ENCODE results near the gene BAX.

Gene BAX

GRCh38 chr19:48933382-48933932, 21.2 kb upstream of the BAX start, which contains the start of gene DHDH:
TSS of gene DHDH (plus strand) at chr19:48933699. CDS start at chr19:48933722, 23 bp downstream.
- peak; percentile 82 for DNase-seq

- no peak for DNase-seq
These were observed 19.8 kb upstream of the BAX start for GRCh38 chr19:48934837-48935236.

DNA sequence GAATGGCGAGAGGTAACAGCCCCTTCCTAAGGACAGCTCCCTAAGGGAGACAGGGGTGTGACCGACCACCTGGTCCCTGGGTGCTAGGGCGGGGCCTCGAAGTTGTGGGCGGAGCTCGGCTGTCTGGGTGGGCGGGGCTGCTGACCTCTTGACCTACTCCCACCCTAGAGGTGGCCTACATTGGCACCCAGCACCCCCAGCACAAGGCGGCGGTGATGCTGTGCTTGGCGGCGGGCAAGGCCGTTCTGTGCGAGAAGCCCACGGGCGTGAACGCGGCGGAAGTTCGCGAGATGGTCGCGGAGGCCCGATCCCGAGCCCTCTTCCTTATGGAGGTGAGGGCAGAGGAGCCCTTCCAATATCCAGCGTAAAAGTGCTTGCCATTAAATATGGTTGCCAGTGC, 18.8 kb upstream of the BAX start:
- no peak for DNase-seq

GRCh38 chr19:48938256-48938655, 16.4 kb upstream of the BAX start:
- DNase-seq = no peak

DNA sequence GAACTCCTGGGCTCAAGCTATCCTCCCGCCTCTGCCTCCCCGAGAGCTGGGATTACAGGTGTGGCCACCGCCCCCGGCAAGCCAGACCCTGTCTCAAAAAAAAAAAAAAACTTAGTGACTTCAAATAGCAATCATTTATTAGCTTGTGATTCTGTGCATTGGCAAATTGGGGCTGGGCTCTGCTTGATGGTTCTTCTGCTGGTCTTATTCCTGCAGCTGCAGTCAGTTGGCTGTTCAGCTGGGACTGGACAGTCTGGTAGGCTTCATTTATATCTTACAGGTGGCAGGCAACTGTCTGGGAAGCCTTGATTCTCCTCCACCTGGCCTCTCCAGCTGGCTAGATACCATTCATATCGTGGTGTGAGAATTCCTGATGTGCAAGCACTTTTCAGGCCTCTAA, 13.8 kb upstream of the BAX start:
- no peak for DNase-seq

DNA sequence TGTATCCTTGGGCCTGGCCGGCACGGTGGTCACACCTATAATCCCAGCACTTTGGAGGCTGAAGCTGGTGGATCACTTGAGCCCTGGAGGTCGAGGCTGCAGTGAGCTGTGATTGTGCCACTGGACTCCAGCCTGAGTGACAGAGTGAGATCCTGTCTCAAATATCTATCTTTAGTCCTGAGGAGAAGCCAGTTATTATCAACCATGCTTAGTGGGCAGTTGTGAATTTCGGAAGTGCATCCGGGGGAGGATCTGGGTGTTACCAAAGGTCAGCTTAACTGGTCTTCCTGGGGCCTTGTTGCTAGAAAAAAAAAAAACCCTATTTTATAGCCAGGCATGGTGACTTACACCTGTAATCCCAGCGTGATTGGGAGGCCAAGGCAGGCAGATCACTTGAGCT, 11.6 kb upstream of the BAX start:
- no peak for DNase-seq

GRCh38 chr19:48945415-48945814, 9.3 kb upstream of the BAX start:
- no peak for DNase-seq

- DNase-seq = no peak
These were observed 8.9 kb upstream of the BAX start for GRCh38 chr19:48945817-48946216.

DNA sequence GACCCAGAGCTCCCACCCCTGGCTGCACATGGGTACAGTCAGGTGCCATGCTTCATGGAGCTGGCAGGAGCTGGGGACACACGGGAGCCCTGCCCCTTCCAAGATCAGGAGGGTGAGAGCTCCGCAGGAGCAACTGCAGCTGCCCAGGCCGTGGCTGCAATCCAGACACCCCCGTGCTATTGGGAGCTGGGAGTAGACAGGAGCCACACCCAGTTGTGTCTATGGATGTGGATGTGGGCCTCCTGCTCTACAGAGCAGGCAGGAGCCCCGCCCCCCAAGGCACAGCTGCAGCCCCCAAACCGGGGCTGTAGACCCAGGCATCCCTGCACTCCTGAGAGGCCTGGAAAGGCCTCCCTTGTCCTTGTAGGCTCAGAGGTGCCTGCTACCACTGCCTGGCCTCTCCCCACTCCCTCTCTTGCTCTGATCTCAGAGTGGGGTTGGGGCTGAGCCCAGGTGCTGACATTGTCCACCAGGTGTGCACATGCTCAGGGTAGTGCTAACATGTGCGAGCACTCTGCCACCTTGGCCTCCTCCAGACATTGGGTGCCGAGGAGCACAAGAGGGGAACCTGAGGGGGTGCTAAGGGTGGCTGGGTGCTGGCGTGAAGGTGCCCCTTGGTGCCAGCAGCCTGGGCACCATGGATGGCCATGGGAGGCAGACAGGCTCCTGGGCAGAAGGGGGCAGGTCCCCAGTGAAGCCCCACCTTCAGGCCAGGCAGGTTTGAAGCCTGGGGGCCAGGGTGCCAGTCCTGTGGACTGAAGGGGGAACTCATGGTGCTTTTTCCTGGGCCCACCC, 8.0 kb upstream of the BAX start:
- no peak for DNase-seq

DNA sequence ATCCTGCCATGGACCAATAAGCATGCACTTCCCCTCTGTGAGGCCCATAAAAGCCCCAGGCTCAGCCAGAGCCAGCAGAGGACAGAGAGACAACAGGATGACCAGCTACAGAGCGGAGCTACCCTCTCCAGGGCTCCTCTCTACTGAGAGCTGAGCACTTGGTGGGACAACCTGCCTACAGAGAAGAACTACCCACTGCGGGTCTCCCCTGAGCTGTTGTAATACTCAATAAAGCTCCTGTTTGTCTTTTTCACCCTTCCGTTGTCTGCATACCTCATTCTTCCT, 7.5 kb upstream of the BAX start:
- no peak for DNase-seq

- DNase-seq = no peak
These were observed 4.5 kb upstream of the BAX start for GRCh38 chr19:48950159-48950558.

DNA sequence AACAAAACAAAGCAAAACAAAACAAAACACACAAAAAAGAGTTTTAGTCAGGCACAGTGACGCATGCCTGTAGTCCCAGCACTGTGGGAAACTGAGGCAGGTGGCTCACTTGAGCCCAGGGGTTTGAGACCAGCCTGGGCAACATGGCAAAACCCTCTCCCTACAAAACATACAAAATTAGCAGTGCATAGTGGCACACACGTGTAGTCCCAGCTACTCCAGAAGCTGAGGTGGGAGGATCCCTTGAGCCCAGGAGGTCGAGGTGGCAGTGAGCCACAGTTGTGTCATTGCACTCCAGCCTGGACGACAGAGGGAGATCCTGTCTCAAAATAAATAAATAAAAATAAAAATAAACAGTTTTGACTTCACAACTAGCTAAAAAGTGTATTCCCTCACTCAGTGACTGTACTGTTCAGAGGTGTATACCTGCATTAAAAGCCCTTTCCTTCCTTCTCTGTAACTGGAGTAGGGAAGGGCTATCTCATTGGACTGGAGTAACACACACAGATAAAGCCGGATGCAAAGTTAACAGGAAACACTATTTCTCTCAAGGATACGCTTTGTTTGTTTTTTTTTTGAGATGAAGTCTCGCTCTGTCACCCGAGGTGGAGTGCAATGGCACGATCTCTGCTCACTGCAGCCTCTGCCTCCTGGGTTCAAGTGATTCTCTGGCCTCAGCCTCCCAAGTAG, 3.7 kb upstream of the BAX start:
- DNase-seq = no peak

GRCh38 chr19:48953141-48953540, 1.5 kb upstream of the BAX start:
- DNase-seq = no peak

DNA sequence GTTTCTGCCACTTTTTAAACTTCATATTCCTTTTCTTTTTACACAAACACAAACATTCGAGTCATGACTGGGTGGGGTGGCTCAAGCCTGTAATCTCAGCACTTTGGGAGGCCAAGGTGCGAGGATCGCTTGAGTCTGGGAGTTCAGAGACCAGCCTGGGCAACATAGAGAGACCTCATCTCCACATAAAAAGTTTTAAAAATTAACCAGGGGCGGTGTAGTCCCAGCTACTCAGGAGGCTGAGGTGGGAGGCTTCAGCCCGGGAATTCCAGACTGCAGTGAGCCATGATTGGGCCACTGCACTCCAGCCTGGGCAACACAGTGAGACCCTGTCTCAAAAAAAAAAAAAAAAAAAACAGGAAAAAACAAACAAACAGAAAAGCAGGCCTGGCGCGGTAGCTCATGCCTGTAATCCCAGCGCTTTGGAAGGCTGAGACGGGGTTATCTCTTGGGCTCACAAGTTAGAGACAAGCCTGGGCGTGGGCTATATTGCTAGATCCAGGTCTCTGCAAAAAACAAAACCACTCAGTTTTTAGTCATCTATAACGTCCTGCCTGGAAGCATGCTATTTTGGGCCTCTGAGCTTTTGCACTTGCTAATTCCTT, 583 bp upstream of the BAX start:
- DNase-seq = no peak

- no peak for DNase-seq
These were observed 758 bp downstream of the BAX start for GRCh38 chr19:48955308-48955958.

GRCh38 chr19:48958006-48958405, 3.3 kb downstream of the BAX start:
- DNase-seq = no peak

DNA sequence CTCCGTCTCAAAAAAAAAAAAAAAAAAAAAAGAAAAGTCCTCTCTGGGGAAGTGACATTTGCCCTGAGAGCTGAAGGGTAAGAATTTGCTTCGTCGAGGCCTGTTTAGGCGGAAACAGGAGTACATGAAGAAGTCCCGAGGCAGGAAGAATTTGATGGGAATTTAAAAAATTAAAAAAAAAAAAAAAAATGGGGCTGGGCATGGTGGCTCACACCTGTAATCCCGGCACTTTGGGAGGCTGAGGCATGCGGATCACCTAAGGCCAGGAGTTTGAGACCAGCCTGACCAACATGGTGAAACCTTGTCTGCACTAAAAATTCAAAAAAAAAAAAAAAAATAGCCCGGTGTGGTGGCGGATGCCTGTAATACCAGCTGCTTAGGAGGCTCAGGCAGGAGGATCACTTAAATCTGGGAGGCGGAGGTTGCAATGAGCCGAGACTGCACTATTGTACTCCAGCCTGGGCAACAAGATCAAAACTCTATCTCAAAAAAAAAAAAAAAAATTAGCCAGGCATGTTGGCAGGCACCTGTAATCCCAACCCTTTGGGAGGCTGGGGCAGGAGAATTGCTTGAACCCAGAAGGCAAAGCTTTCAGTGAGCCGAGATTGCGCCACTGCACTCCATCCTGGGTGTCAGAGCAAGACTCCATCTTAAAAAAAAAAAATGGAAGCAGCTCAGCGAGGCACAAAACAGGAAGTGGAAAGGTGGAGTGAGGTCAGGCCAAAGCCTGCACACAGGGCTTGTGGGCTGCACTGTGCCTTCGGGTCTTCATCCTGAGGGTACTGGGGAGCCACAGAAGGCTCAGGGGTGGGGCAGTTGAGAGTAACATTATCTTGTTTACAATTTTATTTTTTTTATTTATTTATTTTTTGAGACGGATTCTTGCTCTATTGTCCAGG, 4.9 kb downstream of the BAX start:
- no peak for DNase-seq

DNA sequence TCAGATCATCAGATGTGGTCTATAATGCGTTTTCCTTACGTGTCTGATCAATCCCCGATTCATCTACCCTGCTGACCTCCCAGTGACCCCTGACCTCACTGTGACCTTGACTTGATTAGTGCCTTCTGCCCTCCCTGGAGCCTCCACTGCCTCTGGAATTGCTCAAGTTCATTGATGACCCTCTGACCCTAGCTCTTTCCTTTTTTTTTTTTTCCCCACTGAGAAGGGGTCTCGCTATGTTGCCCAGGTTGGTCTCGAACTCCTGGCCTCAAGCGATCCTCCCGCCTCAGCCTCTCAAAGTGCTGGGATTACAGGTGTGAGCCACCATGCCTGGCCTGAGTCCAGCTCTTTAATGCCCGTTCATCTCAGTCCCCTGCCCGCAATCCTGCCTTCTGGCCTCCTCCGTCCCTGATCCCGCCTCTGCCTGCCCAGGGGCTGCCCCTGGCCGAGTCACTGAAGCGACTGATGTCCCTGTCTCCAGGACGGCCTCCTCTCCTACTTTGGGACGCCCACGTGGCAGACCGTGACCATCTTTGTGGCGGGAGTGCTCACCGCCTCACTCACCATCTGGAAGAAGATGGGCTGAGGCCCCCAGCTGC, 6.5 kb downstream of the BAX start:
- no peak for DNase-seq

DNA sequence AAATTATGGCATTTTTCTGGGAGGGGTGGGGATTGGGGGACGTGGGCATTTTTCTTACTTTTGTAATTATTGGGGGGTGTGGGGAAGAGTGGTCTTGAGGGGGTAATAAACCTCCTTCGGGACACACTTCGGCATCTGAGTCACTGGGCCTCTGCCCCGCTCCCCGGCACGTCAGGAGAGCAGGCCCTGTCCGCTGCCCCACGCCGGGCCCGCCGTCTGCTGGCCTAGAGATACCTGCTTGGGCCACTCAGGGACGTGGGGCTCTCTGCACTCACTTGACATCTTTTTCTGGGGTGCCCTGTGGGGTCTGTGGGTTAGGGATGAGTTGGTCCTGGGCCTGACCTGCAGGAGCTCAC, 7.0 kb downstream of the BAX start:
- no peak for DNase-seq

DNA sequence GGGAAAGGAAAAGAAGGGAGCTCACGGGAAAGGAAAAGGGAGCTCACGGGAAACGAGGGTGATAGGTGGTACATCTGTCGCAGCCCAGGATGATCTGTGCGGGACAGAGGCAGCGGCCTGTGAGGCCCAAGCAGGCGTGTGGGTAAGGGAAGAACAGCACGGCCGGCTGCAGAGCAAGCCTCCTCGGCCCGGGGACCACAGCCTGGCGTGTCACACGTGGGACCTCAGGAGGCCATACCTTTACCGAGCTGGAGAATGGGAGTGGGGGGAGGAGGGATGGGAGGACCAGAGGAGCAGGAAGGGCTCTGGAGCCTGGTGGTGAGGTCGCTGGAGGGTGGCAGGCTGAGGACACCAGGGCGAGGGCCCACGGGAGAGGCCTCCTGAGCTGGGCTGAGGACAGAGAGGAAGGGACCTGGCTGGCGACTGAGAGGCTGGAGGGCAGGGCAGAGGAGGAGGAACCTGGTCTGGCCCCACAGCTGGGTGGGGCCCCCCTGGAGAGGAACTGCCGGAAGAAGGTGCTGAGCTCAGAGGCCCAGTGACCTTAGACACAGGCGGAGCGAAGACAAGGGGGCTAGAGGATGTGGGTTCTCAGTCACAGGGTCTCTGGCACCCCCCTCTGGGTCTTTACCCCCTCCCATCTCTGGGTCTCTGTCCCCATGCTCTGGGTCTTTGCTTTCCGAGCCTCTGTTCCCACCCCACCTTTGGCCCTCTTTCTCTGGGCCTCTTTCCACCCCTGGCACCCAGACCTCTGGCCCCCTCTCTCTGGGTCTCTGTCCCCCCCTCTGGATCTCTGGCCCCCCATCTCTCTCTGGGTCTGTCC, 7.6 kb downstream of the BAX start:
- DNase-seq = no peak

DNA sequence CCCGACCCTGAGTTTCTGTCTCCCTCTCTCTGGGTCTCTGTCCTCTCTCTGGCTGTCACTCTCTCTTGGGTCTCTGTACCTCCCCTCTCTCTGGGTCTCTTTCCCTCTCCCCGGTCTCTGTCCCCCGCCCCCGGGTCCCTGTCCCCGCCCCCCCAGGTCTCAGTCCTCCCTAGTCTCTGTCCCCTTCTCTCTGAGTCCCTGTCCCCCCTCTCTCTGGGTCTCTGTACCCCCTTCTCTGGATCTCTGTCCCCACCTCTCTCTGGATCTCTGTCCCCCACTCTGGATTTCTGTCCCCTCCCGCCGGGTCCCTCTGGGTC, 8.1 kb downstream of the BAX start:
- DNase-seq = no peak

All from T-helper 9 cell (primary cell).